GM12878 (cell line): ENCODE measurements around the gene ADAP1. TPM values are rescaled to one million over a fixed set of nuclear protein-coding genes. Genes with fewer than 3 reads are reported as not detected.

Source experiments
- ATAC-seq: fragments of 200-7000 bp; cut with Tn5 transposase; 3 replicates; pipeline ENCODE4 v1.9.1; 2020; ENCODE audit warnings: mild to moderate bottlenecking, moderate library complexity
- BruUV-seq: library from RNA; stranded (reverse); fragments of 400-500 nt; replicated peaks from 2 replicates; lab custom pipeline; 2021; lab: Mats Ljungman, UMichigan
- CTCF ChIA-PET: fragments of 300-600 bp; sonication (Branson Sonifier 250); formaldehyde crosslinking; extraction: SDS; loops from one replicate; lab custom pipeline; 2021; ENCODE audit warnings: inconsistent platforms; lab: Yijun Ruan, JAX
- POLR2A ChIA-PET: fragments of 350-600 bp; formaldehyde crosslinking; extraction: SDS; loops from one replicate; lab custom pipeline; 2021; ENCODE audit warnings: inconsistent platforms; lab: Charles Lee
- RAD21 ChIA-PET: fragments of 300-600 bp; sonication (Branson Sonifier 250); formaldehyde crosslinking; loops from one replicate; lab custom pipeline; 2023; ENCODE audit warnings: antibody characterized with exemption; ENCODE audit not compliant: unreplicated experiment; lab: Charles Lee
- SMC1A ChIA-PET: fragments of 300-600 bp; sonication (Branson Sonifier 250); formaldehyde crosslinking; loops from one replicate; lab custom pipeline; 2023; ENCODE audit not compliant: unreplicated experiment, uncharacterized antibody; lab: Charles Lee
- DNase-seq: peaks from one replicate; pipeline ENCODE4 v3.0.0-alpha.2; 2011; ENCODE audit warnings: low read depth, low spot score
- FAIRE-seq: peaks from 3 replicates; lab custom pipeline; 2011; peaks lifted over from hg19 to GRCh38; lab: Jason Lieb, UNC
- H2AFZ ChIP-seq: 2 replicates; pipeline ENCODE4 v1.6.0; 2011; ENCODE audit warnings: low read depth, low read length, control low read depth; ENCODE audit not compliant: control insufficient read depth
- H3K27ac ChIP-seq: 2 replicates; pipeline ENCODE4 v1.5.1; 2011; ENCODE audit warnings: control low read depth; ENCODE audit not compliant: control insufficient read depth, insufficient read depth
- H3K27me3 ChIP-seq, 2 experiments: replicated peaks in 1 of 2; 2 replicates each; pipeline versions ENCODE4 v1.6.0 to v1.6.1; 2011; ENCODE audit warnings: low read length in 1 of 2; ENCODE audit not compliant: control insufficient read depth in 2 of 2, insufficient read depth in 2 of 2
- H3K36me3 ChIP-seq, 2 experiments: 2 replicates each; pipeline ENCODE4 v1.5.1; 2011; ENCODE audit warnings: low read length in 1 of 2; ENCODE audit not compliant: control insufficient read depth in 2 of 2, insufficient read depth in 2 of 2
- H3K4me1 ChIP-seq: 2 replicates; pipeline ENCODE4 v1.6.1; 2011; ENCODE audit warnings: mild to moderate bottlenecking, low read length, moderate library complexity, mixed read lengths; ENCODE audit not compliant: control insufficient read depth, insufficient read depth
- H3K4me2 ChIP-seq: 2 replicates; pipeline ENCODE4 v1.6.0; 2011; ENCODE audit warnings: control low read depth; ENCODE audit not compliant: control insufficient read depth, insufficient read depth
- H3K4me3 ChIP-seq: fragments of 200-600 bp; sonication (generic); 2 replicates; pipeline ENCODE4 v1.5.1; 2016
- H3K79me2 ChIP-seq: 2 replicates; pipeline ENCODE4 v1.6.0; 2011; ENCODE audit warnings: low read length; ENCODE audit not compliant: control insufficient read depth, insufficient read depth
- H3K9ac ChIP-seq: 2 replicates; pipeline ENCODE4 v1.8.0; 2011; ENCODE audit warnings: low read length, control low read depth, mixed read lengths; ENCODE audit not compliant: control insufficient read depth, insufficient read depth
- H3K9me3 ChIP-seq: replicated peaks from 3 replicates; pipeline ENCODE4 v1.5.1; 2011; ENCODE audit warnings: mild to moderate bottlenecking, low read length; ENCODE audit not compliant: control insufficient read depth, insufficient read depth
- H4K20me1 ChIP-seq: 2 replicates; pipeline ENCODE4 v1.6.0; 2011; ENCODE audit not compliant: control insufficient read depth, insufficient read depth
- ESRRA ChIP-seq: IDR thresholded peaks from 2 replicates; pipeline ENCODE4 v1.6.1; 2012; ENCODE audit warnings: mild to moderate bottlenecking, low read length, improper control_type of control experiment
- HCFC1 ChIP-seq: fragments of 150-350 bp; IDR thresholded peaks from 2 replicates; pipeline ENCODE4 v1.6.1; 2014; ENCODE audit warnings: low read length
- MTA3 ChIP-seq: IDR thresholded peaks from 2 replicates; pipeline ENCODE4 v1.6.1; 2012; ENCODE audit warnings: low read length, inconsistent platforms, borderline replicate concordance
- POLR2AphosphoS2 ChIP-seq: IDR thresholded peaks from 2 replicates; pipeline ENCODE4 v1.6.1; 2011; ENCODE audit warnings: low read depth, mild to moderate bottlenecking, low read length, improper control_type of control experiment, moderate library complexity
- RAD21 ChIP-seq: IDR thresholded peaks from 2 replicates; pipeline ENCODE4 v1.6.1; 2011; ENCODE audit warnings: mild to moderate bottlenecking, low read depth, low read length, moderate library complexity; ENCODE audit not compliant: insufficient read depth
- ZNF592 ChIP-seq: fragments of 450-650 bp; IDR thresholded peaks from 2 replicates; pipeline ENCODE4 v1.6.1; 2017; ENCODE audit warnings: mild to moderate bottlenecking, moderate library complexity
- WGBS: methylation state at CpG from one replicate; pipeline ENCODE4 v1.1.6; 2016; ENCODE audit warnings: low lambda C conversion rate; ENCODE audit not compliant: insufficient replicate concordance, insufficient coverage; ENCODE audit errors: missing lambda C conversion rate; 5-methylcytosine and 5-hydroxymethylcytosine counted together
- in situ Hi-C: fragments of 300-500 bp; cut with MboI; formaldehyde crosslinking; loops from 9 replicates; pipeline ENCODE4 v1.14.3; 2018; ENCODE audit warnings: mixed read lengths
- intact Hi-C: fragments of 100-400 bp; cut with micrococcal nuclease; formaldehyde crosslinking; loops from one replicate; pipeline ENCODE4 v1.14.2; 2022; ENCODE audit not compliant: unreplicated experiment
- polyA plus RNA-seq, 11 experiments: library from polyadenylated mRNA; depleted of rRNA in 4 of 11; unstranded in 6 of 11; stranded (reverse) in 5 of 11; fragments of >200 nt; fragmentation: Nextera tagmentation in 4 of 11; fragmentation: Illumina TruSeq in 1 of 11; extraction: Ambion mirVana in 4 of 11; extraction: Trizol in 1 of 11; gene quantifications; 1 replicate in 1 of 11; 2 replicates in 10 of 11; pipeline versions ENCODE4 v1.2.1 to v1.2.3, GENCODE V29; 2011 to 2016; ENCODE audit warnings: inconsistent platforms in 2 of 11, missing spikeins in 2 of 11, low read depth in 1 of 11
- total RNA-seq, 4 experiments: library from RNA; depleted of rRNA in 3 of 4; stranded (reverse); fragments of >200 nt in 3 of 4; fragmentation: Illumina TruSeq in 1 of 4; extraction: Trizol in 1 of 4; gene quantifications; 2 replicates each; pipeline versions ENCODE4 v1.2.1 to v1.2.3, GENCODE V29; 2013 to 2021

Gene ADAP1
- total and polyA plus RNA-seq, 10 of the 15 experiments (the other 5 are each of a cell fraction or from before 2014, with no cell fraction given): 0.22 to 44.2 (median 22.0) TPM; not detected in 1

- Histone ChIP-seq H3K79me2 (no peaks in the 10 kb centered on the region), H3K4me1 (no peaks in the 10 kb centered on the region), H2AFZ (no peak overlapping the region), H3K27me3 (no peaks in the 10 kb centered on the region), H3K4me3 (no peak overlapping the region), H3K36me3 (peaks cover 35 to 51% of the 10 kb centered on the region in 2 experiments), H3K27ac (no peak overlapping the region), H3K9me3 (no peaks in the 10 kb centered on the region), H3K9ac (no peak overlapping the region), H4K20me1 (no peaks in the 10 kb centered on the region), H3K4me2 (no peak overlapping the region)
- in situ Hi-C loops (no loop called here), intact Hi-C loops (no loop called here)
- ChIA-PET RAD21 (no interaction called here), CTCF (interaction anchor here (1.9 kb wide), 1 partner anchor 17 kb away, joined by 7 read pairs; no protein-coding TSS in a partner anchor), SMC1A (no interaction called here), POLR2A (no interaction called here)
- FAIRE-seq (no peak), DNase-seq (no peak), ATAC-seq (no peak)
- no TSS peak for BruUV-seq
- 95% methylated on average over 30 of the region's 30 CpGs for WGBS
- TF ChIP-seq POLR2AphosphoS2 (no peak), ZNF592 (no peak), MTA3 (no peak), ESRRA (no peak), RAD21 (no peak), HCFC1 (no peak)
Measured at GRCh38 chr7:856444-857095, 97.9 kb downstream of the ADAP1 start.
